ENCODE results near the gene CACNA1D. TPM values are rescaled to one million over a fixed set of nuclear protein-coding genes. Genes with fewer than 3 reads are reported as not detected.

CACNA1D gene
- total RNA-seq, 1 experiment from 2014 or later, result not detected

- no peaks in the 10 kb centered on the region for H3K36me3 ChIP-seq (ENCODE audit: insufficient read depth, low read length, poor library complexity, severe bottlenecking)
- CTCF ChIA-PET, result no interaction called here
- H3K4me3 ChIP-seq (ENCODE audit: low read depth, low read length, poor library complexity, severe bottlenecking), result no peak overlapping the region
- no peak for DNase-seq (ENCODE audit: low spot score)
- BruUV-seq (replicated peaks), result no TSS peak
- intact Hi-C loops (cut with micrococcal nuclease; ENCODE audit: unreplicated experiment), result no loop called here
- no peaks in the 10 kb centered on the region for H3K27me3 ChIP-seq (replicated peaks; ENCODE audit: insufficient read depth, low read depth, low read length, poor library complexity)
- H3K9me3 ChIP-seq (ENCODE audit: low read depth, low read length, poor library complexity, severe bottlenecking), result no peaks in the 10 kb centered on the region
- TF ChIP-seq EZH2 (IDR thresholded peaks at IDR 0.05; ENCODE audit: borderline replicate concordance, low read depth, low read length, poor library complexity, severe bottlenecking) (no peak), CTCF (conservative IDR thresholded peaks at IDR 0.05; ENCODE audit: low read depth, low read length) (no peak)
- H3K4me1 ChIP-seq (ENCODE audit: insufficient read depth, low read length, poor library complexity, severe bottlenecking), result no peaks in the 10 kb centered on the region
- no peak overlapping the region for H3K27ac ChIP-seq (ENCODE audit: low read depth, low read length, poor library complexity, severe bottlenecking)
- POLR2A ChIA-PET (ENCODE audit: low non-redundant PET), result no interaction called here
These were observed 314.1 kb downstream of the CACNA1D start for GRCh38 chr3:53808496-53808895.

- TF ChIP-seq EZH2 (IDR thresholded peaks at IDR 0.05; ENCODE audit: borderline replicate concordance, low read depth, low read length, poor library complexity, severe bottlenecking) (no peak), CTCF (conservative IDR thresholded peaks at IDR 0.05; ENCODE audit: low read depth, low read length) (no peak)
- intact Hi-C loops (cut with micrococcal nuclease; ENCODE audit: unreplicated experiment), result no loop called here
- CTCF ChIA-PET, result no interaction called here
These were observed 314.9 kb downstream of the CACNA1D start for GRCh38 chr3:53809267-53809666.

GRCh38 chr3:53809764-53810400, 315.5 kb downstream of the CACNA1D start:
- no TSS peak for BruUV-seq (replicated peaks)

More at GRCh38 chr3:53809267-53809666, 314.9 kb downstream of the CACNA1D start:
- DNase-seq (ENCODE audit: low spot score), result no peak
- Histone ChIP-seq H3K4me3 (ENCODE audit: low read depth, low read length, poor library complexity, severe bottlenecking) (no peak overlapping the region), H3K27me3 (replicated peaks; ENCODE audit: insufficient read depth, low read depth, low read length, poor library complexity) (no peaks in the 10 kb centered on the region), H3K27ac (ENCODE audit: low read depth, low read length, poor library complexity, severe bottlenecking) (no peak overlapping the region), H3K36me3 (ENCODE audit: insufficient read depth, low read length, poor library complexity, severe bottlenecking) (no peaks in the 10 kb centered on the region), H3K9me3 (ENCODE audit: low read depth, low read length, poor library complexity, severe bottlenecking) (no peaks in the 10 kb centered on the region), H3K4me1 (ENCODE audit: insufficient read depth, low read length, poor library complexity, severe bottlenecking) (no peaks in the 10 kb centered on the region)
- POLR2A ChIA-PET (ENCODE audit: low non-redundant PET), result no interaction called here
- no TSS peak for BruUV-seq (replicated peaks)

More at GRCh38 chr3:53809764-53810400, 315.5 kb downstream of the CACNA1D start:
- ChIA-PET CTCF (no interaction called here), POLR2A (ENCODE audit: low non-redundant PET) (no interaction called here)
- Histone ChIP-seq H3K27ac (ENCODE audit: low read depth, low read length, poor library complexity, severe bottlenecking) (no peak overlapping the region), H3K4me3 (ENCODE audit: low read depth, low read length, poor library complexity, severe bottlenecking) (no peak overlapping the region), H3K4me1 (ENCODE audit: insufficient read depth, low read length, poor library complexity, severe bottlenecking) (no peaks in the 10 kb centered on the region), H3K36me3 (ENCODE audit: insufficient read depth, low read length, poor library complexity, severe bottlenecking) (no peaks in the 10 kb centered on the region), H3K9me3 (ENCODE audit: low read depth, low read length, poor library complexity, severe bottlenecking) (no peaks in the 10 kb centered on the region), H3K27me3 (replicated peaks; ENCODE audit: insufficient read depth, low read depth, low read length, poor library complexity) (no peaks in the 10 kb centered on the region)
- intact Hi-C loops (cut with micrococcal nuclease; ENCODE audit: unreplicated experiment), result no loop called here
- TF ChIP-seq EZH2 (IDR thresholded peaks at IDR 0.05; ENCODE audit: borderline replicate concordance, low read depth, low read length, poor library complexity, severe bottlenecking) (no peak), CTCF (conservative IDR thresholded peaks at IDR 0.05; ENCODE audit: low read depth, low read length) (no peak)
- DNase-seq (ENCODE audit: low spot score), result no peak

Data from A673 (cell line).